HG03342 (cell line): Measurements from ENCODE around the gene ADISSP.

Experiments used
- ATAC-seq: cut with Tn5 transposase; IDR thresholded peaks from one replicate; pipeline ENCODE4 v1.9.1; 2021; ENCODE audit warnings: mild to moderate bottlenecking, moderate library complexity; ENCODE audit not compliant: unreplicated experiment

The ADISSP gene

GRCh38 chr20:3720068-3720467 is 47.5 kb downstream of the ADISSP start:
- no peak for ATAC-seq

- ATAC-seq, result no peak
Observed at GRCh38 chr20:3719046-3719445, 48.5 kb downstream of the ADISSP start.

GRCh38 chr20:3716195-3716834 is 51.2 kb downstream of the ADISSP start:
- ATAC-seq, result no peak

- no peak for ATAC-seq
Observed at GRCh38 chr20:3714092-3714491, 53.5 kb downstream of the ADISSP start.

GRCh38 chr20:3712279-3712873 is 55.2 kb downstream of the ADISSP start, which contains the start of gene SIGLEC1:
TSS of gene SIGLEC1 (minus strand) at chr20:3712600. CDS start at chr20:3707128, 5,472 bp downstream.
- ATAC-seq, result no peak

- ATAC-seq, result no peak
Observed at GRCh38 chr20:3711484-3711941, 56.0 kb downstream of the ADISSP start.

- ATAC-seq, result no peak
Observed at GRCh38 chr20:3710703-3711483, 56.7 kb downstream of the ADISSP start.

GRCh38 chr20:3710011-3710466 is 57.5 kb downstream of the ADISSP start:
- ATAC-seq, result no peak

- no peak for ATAC-seq
Observed at GRCh38 chr20:3707508-3707899, 60.0 kb downstream of the ADISSP start.

- no peak for ATAC-seq
Observed at GRCh38 chr20:3706774-3707507, 60.6 kb downstream of the ADISSP start.

- ATAC-seq, result no peak
Observed at GRCh38 chr20:3705970-3706739, 61.4 kb downstream of the ADISSP start.

- ATAC-seq, result no peak
Observed at GRCh38 chr20:3705491-3705969, 62.0 kb downstream of the ADISSP start.

- ATAC-seq, result no peak
Observed at GRCh38 chr20:3704087-3704486, 63.5 kb downstream of the ADISSP start.
